ENCODE data around the gene EXOC6. TPM values are rescaled to one million over a fixed set of nuclear protein-coding genes. Genes with fewer than 3 reads are reported as not detected.

Gene EXOC6
- total RNA-seq, 2 experiments from 2014 or later, result 8.8 to 9.5 TPM

- CTCF ChIA-PET, result interaction anchor here (0.9 to 3.9 kb wide), 5 partner anchors 9 to 39 kb away, joined by 3 to 42 read pairs (median 6); no protein-coding TSS in a partner anchor
These were observed 1.5 kb upstream of the EXOC6 start for GRCh38 chr10:92846854-92847201.

GRCh38 chr10:92847202-92847864 lies 987 bp upstream of the EXOC6 start:
- ATAC-seq (no peak), DNase-seq (no peak)
- H3K27ac Mint-ChIP-seq, result peak overlapping the region; percentile 55
- H3K27me3 Mint-ChIP-seq, result no peaks in the 10 kb centered on the region
- intact Hi-C loops (cut with micrococcal nuclease), result loop anchor here (5.0 kb wide), 1 partner anchor 35 kb away; no protein-coding TSS in a partner anchor
- H3K4me3 Mint-ChIP-seq, result peak overlapping the region; percentile 77
- no peaks in the 10 kb centered on the region for H3K9me3 Mint-ChIP-seq
- CTCF ChIA-PET, result interaction anchor here (0.9 to 3.9 kb wide), 5 partner anchors 9 to 39 kb away, joined by 3 to 42 read pairs (median 6); no protein-coding TSS in a partner anchor
- H3K4me1 Mint-ChIP-seq (ENCODE audit: low read depth), result peaks cover 39% of the 10 kb centered on the region
- POLR2A ChIA-PET, result interaction anchor here (0.5 to 1.6 kb wide), 3 partner anchors 9 to 273 kb away, joined by 3 to 7 read pairs (median 3); partner anchors contain the start of gene IDE
- TF ChIP-seq CTCF (IDR thresholded peaks at IDR 0.05), result no peak
- no peaks in the 10 kb centered on the region for H3K36me3 Mint-ChIP-seq (ENCODE audit: low read depth)

More at GRCh38 chr10:92846854-92847201, 1.5 kb upstream of the EXOC6 start:
- H3K27ac Mint-ChIP-seq, result no peak overlapping the region
- TF ChIP-seq CTCF (IDR thresholded peaks at IDR 0.05), result no peak
- no peaks in the 10 kb centered on the region for H3K27me3 Mint-ChIP-seq
- peaks cover 36% of the 10 kb centered on the region for H3K4me1 Mint-ChIP-seq (ENCODE audit: low read depth)
- no peak for DNase-seq
- H3K36me3 Mint-ChIP-seq (ENCODE audit: low read depth), result no peaks in the 10 kb centered on the region
- POLR2A ChIA-PET, result no interaction called here
- H3K4me3 Mint-ChIP-seq, result no peak overlapping the region
- intact Hi-C loops (cut with micrococcal nuclease), result loop anchor here (5.0 kb wide), 1 partner anchor 35 kb away; no protein-coding TSS in a partner anchor
- no peaks in the 10 kb centered on the region for H3K9me3 Mint-ChIP-seq
- ATAC-seq, result no peak

GRCh38 chr10:92848037-92848440 lies 281 bp upstream of the EXOC6 start:
- Mint-ChIP-seq H3K4me1 (ENCODE audit: low read depth) (peaks cover 40% of the 10 kb centered on the region), H3K9me3 (no peaks in the 10 kb centered on the region), H3K27me3 (no peaks in the 10 kb centered on the region), H3K27ac (peak overlapping the region; percentile 80), H3K4me3 (peak overlapping the region; percentile 77), H3K36me3 (ENCODE audit: low read depth) (no peaks in the 10 kb centered on the region)
- intact Hi-C loops (cut with micrococcal nuclease), result loop anchor here (5.0 kb wide), 1 partner anchor 34 kb away; no protein-coding TSS in a partner anchor
- DNase-seq (no peak), ATAC-seq (peak; percentile 50)
- ChIA-PET POLR2A (interaction anchor here (1.2 to 1.6 kb wide), 3 partner anchors 8 to 274 kb away, joined by 3 to 7 read pairs (median 4); partner anchors contain the start of gene IDE), CTCF (interaction anchor here (1.2 to 3.9 kb wide), 5 partner anchors 10 to 37 kb away, joined by 3 to 42 read pairs (median 6); no protein-coding TSS in a partner anchor)
- TF ChIP-seq CTCF (IDR thresholded peaks at IDR 0.05), result no peak

- Mint-ChIP-seq H3K4me3 (peak overlapping the region; percentile 77), H3K36me3 (ENCODE audit: low read depth) (no peaks in the 10 kb centered on the region), H3K27me3 (no peaks in the 10 kb centered on the region), H3K9me3 (no peaks in the 10 kb centered on the region), H3K4me1 (ENCODE audit: low read depth) (peaks cover 37% of the 10 kb centered on the region), H3K27ac (peak overlapping the region; percentile 78)
- ATAC-seq (peak; percentile 15), DNase-seq (peak; percentile 46)
- intact Hi-C loops (cut with micrococcal nuclease), result loop anchor here (5.0 kb wide), 1 partner anchor 33 kb away; no protein-coding TSS in a partner anchor
- CTCF ChIA-PET, result interaction anchor here (1.2 to 3.9 kb wide), 5 partner anchors 11 to 115 kb away, joined by 3 to 42 read pairs (median 3); no protein-coding TSS in a partner anchor
- POLR2A ChIA-PET, result interaction anchor here (1.2 to 1.6 kb wide), 2 partner anchors 247 to 275 kb away, joined by 4 to 7 read pairs; partner anchors contain the start of gene IDE
- TF ChIP-seq CTCF (IDR thresholded peaks at IDR 0.05), result no peak
These were observed 860 bp downstream of the EXOC6 start for GRCh38 chr10:92849234-92849525.
